HG03442 (cell line): ENCODE measurements around the gene DIO2.

Experiments used
- ATAC-seq: cut with Tn5 transposase; IDR thresholded peaks from one replicate; pipeline ENCODE4 v1.9.1; 2021; ENCODE audit warnings: mild to moderate bottlenecking, moderate library complexity; ENCODE audit not compliant: unreplicated experiment

The DIO2 gene

DNA sequence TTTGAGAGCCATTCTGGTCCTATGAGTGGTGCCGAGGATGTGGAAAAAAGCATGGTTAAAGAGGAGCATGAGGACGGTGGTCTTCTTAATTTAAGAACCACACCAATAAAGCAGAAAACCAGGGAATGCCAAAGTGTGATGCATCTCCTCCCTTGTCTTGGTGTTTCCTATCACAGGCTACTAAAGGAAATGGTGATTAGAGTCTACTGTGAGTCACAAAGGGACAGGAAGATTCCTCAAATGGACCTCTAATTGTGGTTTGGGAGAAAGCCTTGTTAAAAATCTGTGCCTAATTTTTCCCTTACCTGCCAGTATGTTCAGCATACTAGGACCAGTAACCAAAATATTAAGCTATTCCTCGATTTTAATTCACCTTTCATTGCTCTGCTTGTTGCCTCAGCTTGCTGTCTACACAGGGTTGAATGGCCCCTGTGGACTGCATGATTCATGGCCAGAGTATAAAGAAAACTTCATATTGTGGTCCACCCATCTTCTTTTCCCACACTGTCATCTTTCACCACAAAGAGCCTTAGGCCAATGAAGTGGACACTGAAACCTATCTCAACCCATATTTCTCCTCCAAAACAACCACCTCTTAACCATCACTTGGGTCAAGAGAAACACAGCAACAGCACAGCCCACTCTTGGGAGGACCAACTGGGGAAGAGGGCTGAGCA lies 38.8 kb downstream of the DIO2 start:
- no peak for ATAC-seq

DNA sequence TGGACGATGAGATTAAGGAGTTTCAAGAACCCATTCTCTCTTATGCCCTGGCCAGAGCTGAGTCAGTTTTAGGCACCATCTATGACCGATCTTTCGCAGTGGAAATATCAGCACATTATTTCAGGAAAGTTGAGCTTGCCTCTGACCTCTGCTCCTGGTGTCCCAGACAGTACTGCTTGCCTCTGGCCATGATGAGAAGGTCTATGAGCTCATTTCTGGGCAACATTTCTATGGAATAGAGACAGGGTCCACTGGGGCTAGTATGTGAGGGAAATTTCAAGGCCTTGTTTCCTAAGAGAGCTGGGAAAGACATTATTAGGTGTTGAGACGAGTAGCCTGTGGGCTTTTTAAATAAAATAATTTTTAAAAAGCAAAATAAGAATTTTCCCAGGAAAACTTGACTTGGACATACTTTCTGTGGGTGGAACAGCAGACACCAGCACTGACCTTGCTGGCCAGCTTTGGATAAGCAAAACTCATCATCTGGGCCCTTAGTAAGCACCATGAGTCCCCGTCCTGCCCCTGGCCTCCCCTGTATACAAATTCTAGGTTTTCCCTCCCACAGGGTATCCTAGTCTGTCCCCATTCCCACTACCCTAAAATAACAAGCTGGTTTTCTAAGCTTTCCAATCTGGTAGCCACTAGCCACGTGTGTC lies 43.4 kb downstream of the DIO2 start:
- no peak for ATAC-seq

DNA sequence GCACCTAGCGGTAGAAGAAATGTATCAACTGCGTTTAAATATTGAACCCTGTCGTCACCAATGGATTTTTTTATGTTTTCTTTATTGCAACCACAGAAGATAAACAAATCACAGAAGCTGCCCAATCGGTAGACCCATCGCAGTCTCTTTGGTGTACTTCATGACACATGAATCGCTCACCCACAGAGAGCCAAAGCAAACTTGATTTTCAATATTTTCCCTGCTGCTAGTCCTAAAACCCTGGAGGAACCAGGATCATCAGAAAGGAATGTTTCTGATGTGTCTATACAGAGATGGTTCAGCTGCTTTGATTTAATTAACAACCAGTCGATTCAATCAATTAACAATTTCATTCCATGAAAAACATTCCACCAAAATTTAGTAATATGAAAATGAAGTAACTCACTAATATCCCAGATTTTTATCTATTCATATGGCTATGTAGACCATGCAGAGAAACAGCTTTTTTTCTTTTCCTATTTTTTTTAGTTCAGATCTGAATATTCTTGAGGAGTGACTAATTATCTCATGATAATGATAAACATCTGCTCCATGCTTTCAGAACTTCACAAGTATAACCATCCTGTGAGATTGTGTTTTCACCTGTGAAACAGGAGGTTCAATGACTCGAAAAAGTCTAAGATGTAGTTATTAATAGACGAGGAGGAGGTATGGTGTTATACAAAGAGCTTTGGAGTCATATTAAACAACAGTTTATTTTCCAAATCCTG lies 46.1 kb downstream of the DIO2 start:
- ATAC-seq: no peak

DNA sequence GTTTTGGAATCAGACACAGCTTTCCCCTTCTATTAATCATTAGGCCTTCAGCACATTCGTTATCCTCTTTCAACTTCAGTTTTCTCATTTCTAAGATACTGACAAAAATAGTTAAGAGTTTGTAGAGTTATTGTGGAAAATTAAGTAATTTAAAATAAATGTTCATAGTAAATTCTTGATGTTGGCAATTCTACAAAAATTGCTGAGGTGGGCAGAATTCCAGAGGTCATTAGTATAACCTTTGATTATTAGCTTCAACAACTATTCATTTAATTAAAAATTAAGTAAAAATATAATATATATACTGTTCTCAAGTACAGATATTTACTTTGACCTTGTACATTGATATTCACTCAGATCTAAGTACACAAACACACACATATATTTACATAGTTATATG lies 58.5 kb downstream of the DIO2 start:
- ATAC-seq: no peak

DNA sequence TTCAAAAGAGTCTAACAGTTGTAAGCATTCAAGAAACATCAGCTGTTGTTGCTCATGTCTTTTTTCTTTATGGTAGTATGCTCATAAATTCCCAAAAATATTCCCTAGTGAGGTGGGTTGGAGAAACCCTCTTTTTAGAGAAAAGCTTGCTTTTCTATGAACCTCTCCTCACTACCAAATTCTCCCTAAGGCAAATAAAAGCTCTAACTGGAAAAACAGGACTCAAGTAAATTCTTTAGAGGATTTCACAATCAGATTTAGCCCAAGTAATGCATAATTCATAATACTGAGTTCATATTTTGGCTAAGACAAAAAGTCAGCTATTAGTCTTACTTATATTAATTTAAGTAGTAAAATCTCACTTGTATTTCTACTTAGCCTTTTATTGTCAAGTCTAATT lies 59.1 kb downstream of the DIO2 start:
- no peak for ATAC-seq

DNA sequence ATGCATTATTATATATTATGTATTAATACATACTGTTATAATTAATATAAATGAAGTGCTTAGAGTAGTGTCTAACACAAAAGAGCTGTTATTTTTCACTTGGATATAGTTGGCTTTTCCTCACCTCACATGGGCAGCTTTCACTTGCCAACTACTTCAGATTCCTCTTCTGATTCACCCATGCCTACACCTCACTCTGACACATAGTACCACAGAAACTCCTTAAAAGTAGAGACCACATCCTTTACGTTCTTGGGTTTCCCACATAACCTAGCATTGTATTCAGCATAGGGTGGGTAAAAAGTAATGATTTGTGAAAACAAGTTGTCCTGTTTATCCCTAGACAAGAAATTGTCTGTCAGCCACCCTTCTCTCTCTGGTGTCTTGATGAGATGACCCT lies 61.0 kb downstream of the DIO2 start:
- ATAC-seq: no peak
